Activated CD8-positive, alpha-beta memory T cell treated with anti-CD3 and anti-CD28 coated beads for 48 hours (primary cell): ENCODE data around the gene ACR.

Experiments used
- DNase-seq, 3 experiments: peaks; one replicate each; pipeline ENCODE4 v3.0.0-alpha.2; 2020; ENCODE audit warnings: low read depth in 2 of 3, low spot score in 2 of 3

The ACR gene

DNA sequence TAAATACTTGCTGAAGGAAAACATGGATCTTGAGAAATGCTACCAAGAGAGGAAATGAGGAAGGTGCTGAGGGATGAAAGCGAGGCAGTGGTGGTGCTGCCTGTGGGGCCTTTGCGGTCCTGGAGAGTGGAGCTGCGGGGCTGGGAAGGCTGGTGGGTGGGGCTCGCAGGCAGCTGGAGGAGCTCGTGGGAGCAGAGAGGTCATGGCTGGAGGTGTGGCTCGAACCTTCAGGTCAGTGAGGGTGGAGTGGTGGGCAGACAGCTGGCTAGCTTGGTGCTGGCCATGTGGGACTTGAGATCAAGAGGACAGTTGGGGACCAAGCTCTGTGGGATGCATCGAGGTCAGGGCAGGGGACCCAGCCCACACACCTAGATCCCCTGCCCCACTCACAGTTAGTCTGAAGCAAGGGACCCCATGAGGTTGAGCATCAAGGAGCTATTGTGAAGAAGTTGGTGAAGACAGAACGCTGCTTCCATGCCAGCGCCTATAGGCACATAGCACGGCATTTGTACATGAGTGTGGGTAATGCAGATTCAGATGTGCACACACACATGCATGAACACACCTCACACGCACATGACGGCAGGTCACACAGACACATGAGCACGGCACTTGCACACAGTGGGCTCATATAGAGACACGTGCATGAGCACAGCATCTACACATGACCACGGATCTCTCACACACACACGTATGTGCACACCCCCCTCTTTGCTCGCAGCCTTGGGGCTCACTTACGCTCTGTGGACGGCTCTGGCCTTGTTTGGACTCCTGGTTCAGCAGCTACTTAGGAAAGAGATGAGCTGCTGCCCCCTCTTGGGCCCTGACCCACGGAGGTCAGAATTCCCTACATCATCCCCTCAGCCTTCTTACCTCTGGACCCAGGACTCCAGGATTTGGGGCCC lies 34.9 kb upstream of the ACR start:
- no peak for DNase-seq

DNA sequence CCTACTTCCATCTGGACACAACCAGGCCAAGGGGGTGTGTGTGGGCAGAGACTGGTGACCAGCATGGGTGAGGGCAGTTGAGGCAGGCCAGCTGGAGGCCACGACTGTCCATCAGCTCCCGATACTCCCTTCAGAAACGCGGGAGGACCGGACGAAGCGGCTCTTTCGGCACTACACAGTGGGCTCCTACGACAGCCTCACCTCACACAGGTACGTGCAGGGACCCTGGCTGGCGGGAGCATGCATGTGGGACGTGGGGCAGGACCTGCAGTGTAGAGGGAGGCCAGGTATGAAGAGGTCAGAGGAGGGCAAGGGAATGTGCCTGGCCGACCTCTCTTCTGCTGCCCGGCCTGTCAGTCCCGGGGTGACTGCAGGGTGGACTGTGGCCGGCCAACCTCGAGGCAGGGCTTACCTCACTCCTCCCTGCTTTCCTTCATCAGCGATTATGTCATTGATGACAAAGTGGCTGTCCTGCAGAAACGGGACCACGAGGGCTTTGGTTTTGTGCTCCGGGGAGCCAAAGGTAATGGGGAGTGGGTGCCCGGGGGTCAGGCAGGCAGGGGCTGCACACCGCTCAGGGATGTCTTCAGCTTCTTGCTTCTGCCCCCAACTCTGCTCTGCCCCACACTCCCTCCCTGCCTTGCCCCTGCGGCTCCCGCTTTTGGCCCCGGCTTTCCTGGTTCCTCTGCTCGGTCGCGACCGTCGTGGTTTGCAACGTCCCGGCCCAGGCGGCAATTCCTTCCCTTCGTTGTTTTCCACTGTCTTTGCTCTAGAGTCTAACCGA lies 34.1 kb upstream of the ACR start:
- no peak for DNase-seq

DNA sequence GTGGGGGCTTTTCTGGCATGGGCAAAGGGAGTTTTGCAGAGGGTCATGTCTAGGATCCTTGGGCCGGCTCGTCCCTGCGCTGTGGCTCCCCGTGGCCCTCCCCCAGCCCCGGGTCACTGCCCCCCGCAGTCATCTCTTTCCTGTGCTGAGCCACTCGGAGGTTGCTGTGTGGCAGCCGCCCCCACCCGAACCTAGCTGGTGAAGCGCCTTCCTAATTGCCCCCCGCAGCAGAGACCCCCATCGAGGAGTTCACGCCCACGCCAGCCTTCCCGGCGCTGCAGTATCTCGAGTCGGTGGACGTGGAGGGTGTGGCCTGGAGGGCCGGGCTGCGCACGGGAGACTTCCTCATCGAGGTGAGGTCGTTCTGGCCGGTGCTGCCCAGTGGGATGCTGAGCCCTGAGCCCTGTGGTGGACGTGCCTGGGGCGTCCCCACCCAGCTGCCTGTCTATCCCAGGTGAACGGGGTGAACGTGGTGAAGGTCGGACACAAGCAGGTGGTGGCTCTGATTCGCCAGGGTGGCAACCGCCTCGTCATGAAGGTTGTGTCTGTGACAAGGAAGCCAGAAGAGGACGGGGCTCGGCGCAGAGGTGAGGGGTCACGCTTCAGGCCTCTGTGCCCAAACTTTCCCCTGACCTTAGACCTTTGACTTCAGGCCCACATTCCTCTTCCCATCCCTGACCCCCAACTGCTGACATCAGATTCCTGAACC lies 33.3 kb upstream of the ACR start:
- no peak for DNase-seq

DNA sequence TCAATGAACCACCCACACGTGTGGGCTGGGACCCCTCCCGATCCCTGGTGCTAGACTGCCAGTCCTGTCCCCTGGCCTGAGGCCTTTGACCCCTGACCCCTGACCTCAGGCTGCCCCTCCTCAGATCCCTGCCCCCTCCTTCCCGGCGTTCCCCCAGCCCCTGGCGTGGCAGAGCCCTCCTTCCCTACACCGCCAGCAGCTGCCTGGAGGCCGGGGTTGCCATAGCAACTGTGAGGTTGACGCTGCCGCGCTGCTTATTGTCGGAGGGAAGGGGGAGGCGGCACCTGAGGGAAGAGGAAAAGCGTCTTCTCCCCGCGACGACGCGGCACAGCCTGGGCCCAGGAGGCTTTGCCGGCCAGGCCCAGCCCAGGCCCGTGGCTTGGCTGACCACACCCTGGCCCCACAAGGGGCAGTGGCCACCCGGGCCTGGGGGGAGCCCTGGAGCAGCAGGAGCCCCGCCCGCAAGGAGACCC lies 32.7 kb upstream of the ACR start:
- DNase-seq, result no peak

DNA sequence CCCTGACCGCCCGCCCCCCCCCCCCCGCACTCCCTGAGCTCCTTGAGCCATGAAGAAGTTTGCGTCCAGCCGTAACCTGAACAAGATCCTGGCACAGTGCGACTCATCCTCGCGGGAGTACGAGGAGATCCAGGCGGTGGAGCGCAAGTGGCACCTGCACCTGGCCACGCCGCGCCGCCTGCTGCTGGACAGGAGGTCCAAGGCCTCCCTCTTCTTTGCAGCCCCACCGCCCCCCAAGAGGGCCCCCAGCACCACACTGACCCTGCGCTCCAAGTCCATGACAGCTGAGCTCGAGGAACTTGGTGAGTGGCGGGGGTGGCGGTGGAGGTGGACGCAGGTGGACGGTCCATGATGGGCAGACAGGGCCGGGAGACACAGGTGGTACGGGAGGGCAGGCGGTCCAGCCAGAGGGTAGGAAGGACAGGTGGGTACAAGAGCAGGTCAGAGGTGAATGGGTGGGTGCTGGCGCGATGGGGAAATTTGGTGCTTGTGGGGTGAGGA lies 32.1 kb upstream of the ACR start:
- DNase-seq, result no peak

DNA sequence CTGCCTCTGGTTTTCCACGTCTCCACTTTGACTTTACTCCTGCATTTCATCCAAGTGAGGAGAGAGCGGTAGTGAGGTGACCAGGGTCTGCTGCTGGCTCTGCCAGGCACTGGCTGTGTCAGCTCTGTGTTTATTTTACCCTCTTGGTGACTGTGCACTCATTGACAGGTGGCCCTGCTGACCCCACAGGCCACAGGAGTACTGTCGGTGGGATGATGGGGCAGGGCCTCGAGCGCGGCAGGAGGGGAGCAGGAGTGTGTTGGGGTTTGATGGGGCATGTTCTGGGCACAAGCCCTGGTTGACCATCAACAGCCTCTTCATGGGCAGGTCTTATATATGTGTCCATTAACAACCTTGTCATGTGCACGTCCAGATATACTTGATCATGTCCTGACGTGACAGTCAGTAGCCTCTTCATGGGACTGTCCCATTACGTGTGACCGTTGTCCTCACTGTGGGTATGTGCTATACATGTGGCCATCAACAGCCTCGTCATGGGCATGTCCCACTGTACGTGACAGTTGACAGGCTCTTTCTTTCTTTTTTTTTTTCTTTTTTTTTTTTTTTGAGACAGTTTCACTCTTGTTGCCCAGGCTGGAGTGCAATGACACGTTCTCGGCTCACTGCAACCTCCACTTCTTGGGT lies 31.4 kb upstream of the ACR start:
- DNase-seq, result no peak

DNA sequence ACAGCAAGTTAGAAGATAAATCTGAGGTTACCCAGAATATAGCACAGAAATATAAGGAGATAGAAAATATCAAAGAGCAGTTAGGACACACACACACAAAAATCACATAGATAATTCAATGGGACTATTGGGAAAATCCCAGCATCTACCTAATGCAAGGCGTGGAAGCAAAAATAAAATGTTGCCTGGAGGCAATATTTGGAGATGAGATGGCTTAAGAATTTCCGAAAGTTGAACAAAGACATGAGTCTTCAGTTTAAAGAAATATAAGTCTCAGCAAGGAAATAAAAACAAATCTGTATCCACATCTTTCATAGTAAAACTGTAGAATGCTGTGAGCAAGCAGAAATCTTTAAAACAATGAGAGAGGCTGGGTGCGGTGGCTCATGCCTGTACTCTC lies 29.5 kb upstream of the ACR start:
- no peak for DNase-seq

DNA sequence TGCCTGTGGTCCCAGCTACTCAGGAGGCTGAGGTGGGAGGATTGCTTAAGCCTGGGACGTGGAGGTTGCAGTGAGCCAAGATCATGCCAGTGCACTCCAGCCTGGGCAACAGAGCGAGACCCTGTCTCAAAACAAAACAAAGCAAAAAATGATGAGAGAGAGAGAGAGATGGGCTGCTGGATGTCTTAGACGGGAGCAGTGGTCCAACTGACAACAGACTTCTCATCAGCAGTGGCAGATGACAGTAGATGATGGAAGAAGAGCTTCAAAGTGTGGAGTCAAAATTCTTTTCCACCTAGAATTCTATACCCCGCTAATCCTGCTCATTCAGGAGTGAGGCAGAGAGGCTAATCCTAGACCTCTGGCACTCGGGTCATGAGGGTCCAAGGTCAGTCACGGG lies 29.0 kb upstream of the ACR start:
- DNase-seq, result no peak

DNA sequence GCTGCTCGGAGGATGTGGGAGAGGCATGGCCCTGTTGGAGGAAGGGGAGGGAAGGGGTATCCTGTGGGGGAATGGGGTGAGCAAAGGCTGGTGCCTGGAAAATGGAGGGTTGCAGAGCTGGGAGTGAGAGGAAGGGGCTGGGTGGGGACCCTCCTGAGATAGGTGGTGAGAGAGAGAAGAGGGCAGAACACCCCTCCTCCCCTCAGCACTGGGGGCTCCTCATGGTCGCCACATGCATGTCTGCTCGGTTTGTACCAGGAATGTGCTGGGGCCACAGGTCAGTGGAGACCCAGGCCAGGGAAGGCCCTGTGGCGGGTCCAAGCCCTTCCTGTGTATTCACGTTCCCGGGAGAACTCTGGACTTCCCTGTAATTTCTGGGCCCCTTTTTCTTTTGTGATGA lies 27.8 kb upstream of the ACR start:
- DNase-seq, result no peak

DNA sequence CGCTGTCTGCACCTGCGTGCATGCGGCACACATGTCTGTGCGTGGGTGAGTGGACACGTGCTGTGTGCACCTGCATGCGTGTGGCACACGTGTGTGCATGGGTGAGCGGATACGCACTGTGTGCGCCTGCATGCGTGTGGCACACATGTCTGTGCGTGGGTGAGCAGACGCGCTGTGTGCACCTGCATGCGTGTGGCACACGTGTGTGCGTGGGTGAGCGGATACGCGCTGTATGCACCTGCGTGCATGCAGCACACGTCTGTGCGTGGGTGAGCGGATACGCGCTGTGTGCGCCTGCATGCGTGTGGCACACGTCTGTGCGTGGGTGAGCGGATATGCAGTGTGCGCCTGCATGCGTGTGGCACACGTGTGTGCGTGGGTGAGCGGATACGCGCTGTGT lies 27.1 kb upstream of the ACR start:
- DNase-seq, result no peak

DNA sequence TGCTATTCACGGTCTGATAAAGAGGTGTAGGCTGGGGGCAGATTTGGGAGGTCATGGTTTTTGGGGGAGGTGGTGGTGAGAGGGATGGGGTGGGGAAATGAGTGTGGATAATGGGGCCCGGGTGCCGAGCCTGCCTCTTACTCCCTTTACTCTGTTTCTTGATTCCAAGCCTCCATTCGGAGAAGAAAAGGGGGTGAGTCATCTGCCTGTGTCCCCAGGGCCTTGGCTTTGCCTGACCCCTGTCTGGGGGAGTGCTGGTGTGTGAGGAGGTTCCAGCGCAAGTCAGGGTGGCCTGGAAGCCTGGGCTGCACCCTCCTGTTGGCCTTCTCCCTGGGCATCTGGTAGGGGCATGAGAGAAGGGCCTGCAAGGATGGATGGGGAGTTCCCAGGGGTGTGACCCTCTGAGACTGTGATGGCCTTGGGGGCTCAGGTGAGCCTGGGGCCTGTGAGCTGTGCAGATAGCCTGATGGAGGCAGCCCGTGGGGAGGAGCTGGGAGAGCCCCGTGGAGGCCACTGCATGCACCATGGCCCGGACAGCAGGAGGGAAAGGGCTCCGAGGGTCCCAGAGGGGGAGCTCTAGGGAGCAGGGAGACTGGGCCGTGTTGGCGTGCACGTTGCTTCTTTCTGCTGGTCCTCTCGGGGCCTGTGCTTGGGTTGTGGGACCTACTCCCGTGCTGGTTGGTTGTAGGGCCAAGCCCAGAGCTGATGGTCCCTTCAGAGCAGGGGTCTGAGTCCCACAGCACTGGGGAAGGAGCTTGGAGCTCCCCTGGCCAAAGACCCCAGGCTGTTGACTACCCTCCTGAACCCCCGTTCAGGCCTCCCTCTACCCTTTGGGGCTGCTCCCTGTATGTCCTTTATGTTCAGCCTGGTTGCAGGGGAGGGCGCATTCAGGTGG lies 26.3 kb upstream of the ACR start:
- no peak for DNase-seq

DNA sequence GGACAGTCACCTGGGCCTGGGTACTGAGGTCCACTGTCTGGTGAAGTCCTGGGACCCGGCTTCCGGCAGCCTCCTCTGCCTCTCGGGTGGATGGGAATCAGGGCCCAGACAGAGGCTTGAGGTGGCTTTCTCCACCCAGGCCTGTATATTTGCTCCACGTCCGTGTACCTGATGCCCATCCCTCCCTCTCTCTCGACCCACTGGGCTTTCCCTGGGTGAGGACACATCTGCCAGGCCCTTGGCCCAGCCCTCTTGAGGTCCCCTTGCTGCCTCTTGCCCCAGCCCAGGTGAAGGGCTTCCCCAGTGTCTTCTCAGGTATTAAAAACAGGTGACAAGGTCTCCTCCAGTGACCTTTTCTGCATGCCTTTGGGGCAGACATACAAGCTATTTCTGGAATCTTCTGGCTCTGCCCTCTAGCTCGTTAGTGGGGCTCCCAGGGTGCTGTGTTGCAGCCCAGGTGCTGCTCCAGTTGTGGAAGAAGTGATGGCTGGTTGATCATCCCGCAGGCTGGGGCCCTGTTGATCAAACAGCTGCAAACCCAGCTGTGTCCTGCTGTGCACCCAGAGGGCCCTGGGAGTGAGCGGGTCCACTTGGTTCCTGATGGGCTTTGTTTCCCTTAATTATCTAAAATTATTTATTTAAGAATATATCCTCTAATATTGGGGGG lies 25.5 kb upstream of the ACR start:
- no peak for DNase-seq

DNA sequence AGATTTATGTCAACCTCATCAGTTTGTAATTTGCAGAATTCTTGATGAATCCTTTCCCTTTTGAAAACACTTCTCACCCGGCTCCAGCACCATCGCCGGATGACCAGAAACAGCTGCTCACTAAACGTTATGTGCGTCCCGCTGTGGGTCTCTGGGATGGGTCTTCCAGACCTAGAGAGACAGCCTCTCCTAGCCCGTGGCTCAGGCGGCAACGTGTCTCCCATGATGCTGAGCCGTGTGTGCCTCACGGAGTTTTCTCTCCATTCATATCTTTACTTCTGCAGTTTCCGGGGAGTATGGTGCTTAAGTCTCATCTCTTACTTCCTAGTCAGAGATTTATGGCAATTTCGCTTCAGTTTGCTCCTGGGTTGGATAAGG lies 25.0 kb upstream of the ACR start:
- DNase-seq, result no peak

DNA sequence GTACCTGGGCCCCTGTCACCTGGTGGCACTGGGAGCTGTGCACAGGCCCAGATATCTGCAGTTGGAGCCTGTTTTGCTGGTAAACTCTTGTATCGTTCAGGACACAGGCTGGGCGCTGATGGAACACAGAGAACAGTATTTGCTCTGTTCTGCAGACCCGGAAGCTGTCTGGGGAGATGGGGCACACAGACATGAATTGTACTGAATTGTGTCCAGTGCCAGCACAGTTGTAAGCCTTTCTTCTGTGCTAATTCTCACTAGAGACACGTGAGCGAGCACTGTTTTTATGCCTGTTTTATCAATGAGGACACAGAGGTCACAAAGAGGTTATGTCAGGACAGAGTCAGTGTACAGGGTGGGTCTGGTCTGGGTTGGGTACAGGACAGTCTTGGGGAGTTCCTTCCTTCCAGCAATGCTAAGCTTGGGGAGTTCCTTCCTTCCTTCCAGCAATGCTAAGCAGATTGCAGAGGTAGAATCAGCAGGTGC lies 24.4 kb upstream of the ACR start:
- no peak for DNase-seq

DNA sequence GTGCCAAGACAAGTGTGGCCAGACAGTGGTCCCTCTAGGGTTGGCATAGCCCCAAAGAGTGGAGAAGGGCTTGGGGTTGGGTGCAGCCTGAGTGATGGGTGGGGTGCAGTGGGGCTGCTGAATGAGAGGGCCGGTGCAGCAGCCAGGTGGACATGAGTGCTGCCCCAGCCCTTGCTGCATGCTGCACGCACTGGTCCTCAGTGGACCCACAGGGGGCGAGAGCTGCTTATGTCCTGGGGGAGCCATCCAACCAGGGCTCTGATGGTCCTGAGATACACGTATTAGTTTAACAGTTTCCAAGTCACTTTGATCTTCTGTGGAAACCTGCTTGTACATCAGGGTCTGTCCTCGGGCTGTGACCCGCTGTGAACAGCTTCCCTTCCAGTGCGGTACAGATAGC lies 23.9 kb upstream of the ACR start:
- no peak for DNase-seq

DNA sequence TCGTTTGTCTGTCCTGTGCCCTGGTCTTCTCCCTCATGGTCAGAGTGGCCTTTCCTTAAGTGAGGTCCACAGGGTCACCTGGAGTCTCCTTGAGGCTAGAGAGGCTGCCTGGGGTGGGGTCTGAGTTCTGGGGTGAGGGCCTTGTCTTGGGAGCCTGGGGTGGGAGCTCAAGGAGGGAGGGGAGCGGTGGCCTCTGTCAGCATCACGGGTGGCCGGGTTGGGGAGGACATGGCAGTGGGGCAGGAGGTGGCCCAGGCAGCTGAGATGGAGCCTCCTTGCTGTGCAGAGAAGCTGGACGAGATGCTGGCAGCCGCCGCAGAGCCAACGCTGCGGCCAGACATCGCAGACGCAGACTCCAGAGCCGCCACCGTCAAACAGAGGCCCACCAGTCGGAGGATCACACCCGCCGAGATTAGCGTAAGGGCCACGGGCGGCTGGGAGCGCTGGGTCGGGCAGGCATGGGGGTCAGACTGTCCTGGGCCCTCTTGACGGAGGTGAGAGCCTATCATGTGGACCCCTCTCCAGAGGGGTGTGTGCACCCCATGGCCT lies 23.3 kb upstream of the ACR start:
- DNase-seq, result no peak

DNA sequence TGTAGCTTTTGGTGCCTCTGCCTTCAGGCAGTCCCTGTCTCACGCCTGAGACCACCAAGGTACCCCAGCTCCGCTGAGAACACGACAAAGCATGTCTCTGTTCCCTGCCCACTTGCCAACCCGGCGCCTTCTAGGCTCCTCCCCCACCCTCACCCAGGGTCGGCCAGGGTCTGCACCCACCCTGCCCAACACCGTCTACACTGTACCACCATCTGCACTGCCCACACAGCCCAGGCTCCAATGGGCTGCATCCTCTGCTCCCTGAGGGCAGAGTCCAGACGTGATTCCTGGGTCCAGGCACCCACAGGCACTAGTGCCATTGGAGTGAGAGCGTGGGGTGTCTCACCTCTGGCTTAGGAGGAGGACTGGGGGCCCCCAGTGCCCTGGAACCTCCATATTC lies 22.8 kb upstream of the ACR start:
- DNase-seq, result no peak

DNA sequence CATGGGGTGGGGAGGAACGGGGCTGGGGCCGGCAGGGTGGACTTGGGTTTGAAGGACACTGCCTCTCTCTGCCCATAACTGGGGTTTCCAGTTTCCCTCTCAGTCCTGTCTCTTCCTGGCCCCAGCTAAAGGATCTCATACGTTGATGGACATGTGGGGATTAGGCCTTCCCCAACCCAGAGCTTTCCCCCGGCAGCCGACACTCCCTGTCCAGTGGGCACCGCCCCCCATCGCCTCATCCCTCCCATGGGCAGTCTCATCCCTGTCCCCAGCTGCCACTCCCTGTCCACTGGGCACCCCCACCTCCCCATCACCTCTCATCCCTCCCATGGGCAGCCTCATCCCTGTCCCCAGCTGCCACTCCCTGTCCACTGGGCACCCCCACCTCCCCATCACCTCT lies 22.2 kb upstream of the ACR start:
- no peak for DNase-seq
